HG02840 (cell line): ENCODE measurements around the gene SLC37A4.
"Not testable (repeated sequence)": the region's sequence is repeated elsewhere in the genome, so short reads cannot be mapped to it uniquely, and the experiment has no call there.

Experiments
- ATAC-seq: cut with Tn5 transposase; IDR thresholded peaks from one replicate; pipeline ENCODE4 v1.9.1; 2021; ENCODE audit warnings: mild to moderate bottlenecking, moderate library complexity, moderate number of reproducible peaks; ENCODE audit not compliant: unreplicated experiment, low FRiP score

SLC37A4 gene

DNA sequence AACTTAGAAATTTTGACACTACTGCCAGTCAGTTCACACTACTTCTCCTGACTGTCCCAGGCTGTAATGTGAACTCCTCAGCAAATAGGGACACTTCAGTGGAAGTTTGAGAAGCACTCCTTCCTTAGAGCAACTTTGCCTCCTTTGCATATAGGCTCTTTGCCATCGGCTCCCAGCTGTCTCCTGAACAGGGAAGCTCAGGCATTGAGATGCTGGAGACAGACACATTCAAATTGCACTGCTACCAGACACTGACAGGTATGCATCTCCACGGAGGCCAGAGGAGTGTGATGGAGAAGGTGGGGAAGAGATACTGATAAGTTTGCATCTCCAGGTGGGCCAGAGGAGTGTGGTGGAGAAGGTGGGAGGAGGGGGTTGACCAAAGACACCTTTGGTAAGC, 10.7 kb downstream of the SLC37A4 start:
- ATAC-seq, result no peak

DNA sequence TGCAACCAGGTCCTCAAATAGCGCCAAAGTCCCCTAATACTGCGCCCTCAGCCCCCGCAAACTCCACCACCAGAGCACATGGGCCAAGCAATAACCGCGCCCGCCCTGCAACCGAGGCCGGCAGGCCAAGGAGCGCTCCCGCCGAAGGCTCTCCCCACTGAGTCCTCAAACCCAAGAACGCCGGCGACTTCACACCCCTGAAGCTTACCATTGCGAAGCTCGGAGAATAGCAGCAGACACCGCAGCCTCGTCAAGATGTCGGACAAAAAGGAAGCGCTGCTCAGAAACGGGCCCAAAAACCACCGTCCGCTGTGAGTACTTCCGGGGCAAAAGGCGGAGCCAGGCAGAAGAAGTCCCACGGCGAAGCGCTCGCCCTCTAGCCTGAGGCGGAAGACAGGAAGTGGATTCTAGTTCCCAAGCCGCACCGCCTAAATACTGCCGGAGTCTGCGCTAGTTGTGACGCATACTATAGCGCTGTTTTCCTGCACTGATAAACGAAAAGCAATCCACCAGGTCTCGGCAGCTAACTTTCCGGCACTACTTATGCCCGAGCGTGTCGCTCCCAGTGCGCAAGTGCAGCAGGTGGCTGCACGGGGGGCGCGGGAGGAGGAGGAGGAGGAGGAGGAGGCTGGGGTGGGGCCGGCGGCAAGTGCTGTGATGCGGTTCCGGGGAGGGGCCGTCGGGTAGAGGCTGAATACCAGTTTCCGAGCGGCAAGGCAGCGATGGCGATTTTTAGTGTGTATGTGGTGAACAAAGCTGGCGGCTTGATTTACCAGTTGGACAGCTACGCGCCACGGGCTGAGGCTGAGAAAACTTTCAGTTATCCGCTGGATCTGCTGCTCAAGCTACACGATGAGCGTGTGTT, 12.4 kb downstream of the SLC37A4 start, which contains the start of the genes RPS25 and TRAPPC4:
TSS of gene RPS25 (minus strand) at position 270 of the 865 bp plus-strand sequence. CDS start at position 211, 59 bp downstream.
TSS of gene TRAPPC4 (plus strand) at position 693 of the 865 bp plus-strand sequence. CDS start at position 723, 30 bp downstream.
- peak; percentile 84 for ATAC-seq

DNA sequence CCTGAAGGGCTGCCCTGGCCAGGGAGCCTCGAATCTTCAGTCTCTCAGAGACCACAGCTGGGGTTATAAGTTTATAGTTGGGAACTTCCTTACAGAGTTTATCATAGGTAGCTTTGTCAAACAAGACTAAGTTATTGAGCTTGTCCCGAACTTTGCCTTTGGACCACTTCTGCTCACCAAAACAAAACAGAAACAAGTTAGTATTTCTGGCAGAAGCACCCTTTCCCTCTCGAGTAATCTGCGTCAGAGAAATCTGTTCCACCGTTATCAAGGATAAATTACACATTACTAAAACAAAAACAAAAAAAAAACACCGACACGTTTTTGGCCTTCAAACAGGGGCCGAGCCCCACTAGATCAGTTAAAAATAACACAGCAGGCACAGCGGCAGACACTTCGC, 13.3 kb downstream of the SLC37A4 start:
- not testable (repeated sequence) for ATAC-seq

DNA sequence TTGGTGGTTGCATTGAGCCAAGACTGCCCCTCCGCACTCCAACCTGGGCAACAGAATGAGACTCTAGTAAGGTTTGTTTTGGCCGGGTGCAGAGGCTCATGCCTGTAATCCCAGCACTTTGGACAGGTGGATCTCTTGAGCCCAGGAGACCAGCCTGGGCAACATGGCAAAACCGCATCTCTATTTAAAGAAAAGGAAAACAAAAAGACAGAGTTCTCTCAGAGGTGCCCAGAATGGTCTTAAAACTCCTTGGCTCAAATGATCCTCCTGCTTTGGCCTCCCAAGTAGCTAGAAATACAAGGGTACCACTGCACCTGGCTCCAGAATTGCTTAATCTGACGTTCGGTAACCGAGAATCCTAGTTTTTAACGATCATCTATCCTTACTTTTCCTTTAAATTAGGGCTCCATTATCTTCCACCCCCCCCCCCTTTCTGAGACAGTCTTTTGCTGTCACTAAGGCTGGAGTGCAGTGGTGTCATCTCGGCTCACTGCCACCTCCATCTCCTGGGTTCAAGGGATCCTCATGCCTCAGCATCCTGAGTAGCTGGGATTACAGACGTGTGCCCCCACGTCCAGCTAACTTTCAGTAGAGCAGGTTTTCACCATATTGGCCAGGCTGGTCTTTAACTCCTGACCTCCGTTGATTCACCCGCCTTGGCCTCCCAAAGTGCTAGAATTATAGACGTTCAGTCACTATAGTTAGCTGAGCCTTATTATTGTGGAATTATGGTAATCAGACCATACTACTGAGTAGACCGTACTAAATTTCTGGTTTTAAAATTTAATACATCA, 14.3 kb downstream of the SLC37A4 start:
- no peak for ATAC-seq

DNA sequence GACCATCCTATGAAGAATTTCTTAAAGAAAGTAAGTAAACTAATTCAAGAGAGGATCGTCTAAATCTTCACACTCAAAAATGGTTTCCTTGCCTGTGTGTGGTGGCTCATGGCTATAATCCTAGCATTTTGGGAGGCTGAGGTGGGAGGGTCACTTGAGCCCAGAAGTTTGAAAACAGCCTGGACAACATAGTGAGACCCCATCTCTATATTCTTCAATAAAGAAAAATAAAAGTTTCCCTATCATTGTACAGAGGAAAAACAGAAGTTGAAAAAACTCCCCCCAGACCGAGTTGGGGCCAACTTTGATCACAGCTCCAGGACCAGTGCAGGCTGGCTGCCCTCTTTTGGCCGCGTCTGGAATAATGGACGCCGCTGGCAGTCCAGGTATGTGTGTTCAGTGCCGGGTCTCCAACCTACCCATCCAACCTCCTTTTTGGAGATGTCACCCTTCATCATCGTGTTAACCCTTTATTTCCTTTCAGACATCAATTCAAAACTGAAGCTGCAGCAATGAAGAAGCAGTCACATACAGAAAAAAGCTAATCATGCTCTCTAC, 15.5 kb downstream of the SLC37A4 start:
- no peak for ATAC-seq

DNA sequence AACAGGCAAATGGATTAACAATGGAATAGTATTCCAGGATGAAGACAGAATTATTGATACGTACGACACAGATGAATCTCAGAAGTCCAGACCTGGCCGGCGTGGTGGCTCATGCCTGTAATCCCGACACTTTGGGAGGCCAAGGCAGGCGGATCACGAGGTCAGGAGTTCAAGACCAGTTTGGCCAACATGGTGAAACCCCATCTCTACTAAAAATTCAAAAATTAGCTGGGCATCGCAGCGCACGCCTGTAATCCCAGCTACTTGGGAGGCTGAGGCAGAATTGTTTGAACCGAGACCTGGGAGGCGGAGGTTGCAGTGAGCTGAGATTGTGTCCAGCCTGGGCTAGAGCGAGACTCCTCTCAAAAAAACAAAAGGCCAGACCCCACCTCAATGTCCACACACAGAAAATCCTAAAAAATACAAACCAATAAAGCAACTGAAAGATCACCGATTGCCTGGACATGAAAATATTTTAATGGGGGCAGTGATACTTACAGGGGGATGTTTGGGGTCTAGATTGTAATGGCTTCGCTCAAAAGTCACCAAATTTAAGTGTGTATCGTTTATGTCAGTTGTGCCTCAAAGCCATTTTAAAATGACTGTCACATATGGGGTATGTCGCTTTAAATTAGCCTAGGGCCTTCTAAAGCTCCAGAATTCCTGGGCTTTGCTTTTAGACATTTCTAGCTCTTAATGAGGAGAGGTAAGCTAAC, 16.3 kb downstream of the SLC37A4 start:
- no peak for ATAC-seq

DNA sequence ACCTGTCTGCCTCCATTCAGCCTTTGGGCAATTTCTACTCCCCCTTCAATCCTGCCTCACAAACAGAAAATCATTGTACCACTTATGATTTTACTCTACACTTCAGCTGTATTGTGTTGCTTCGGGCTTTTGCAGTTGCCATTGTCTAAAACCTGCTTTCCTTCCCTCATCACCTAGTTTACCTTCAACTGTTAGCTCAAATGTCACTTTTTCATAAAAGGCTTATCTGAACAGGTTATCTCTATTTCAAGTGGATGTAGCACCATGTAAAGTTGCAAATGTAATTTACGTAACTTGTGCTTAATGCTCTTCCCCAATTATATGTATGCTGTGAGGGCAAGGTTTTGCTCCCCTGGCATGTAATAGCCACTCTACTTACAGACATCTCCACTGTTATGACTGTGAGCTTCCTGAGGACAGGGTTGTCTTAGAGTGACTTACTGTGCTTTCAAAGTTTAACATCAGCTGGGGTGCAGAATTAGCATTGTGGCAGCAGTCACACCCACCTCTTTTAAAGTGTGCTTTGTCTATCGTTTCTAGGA, 18.0 kb downstream of the SLC37A4 start:
- ATAC-seq, result no peak

DNA sequence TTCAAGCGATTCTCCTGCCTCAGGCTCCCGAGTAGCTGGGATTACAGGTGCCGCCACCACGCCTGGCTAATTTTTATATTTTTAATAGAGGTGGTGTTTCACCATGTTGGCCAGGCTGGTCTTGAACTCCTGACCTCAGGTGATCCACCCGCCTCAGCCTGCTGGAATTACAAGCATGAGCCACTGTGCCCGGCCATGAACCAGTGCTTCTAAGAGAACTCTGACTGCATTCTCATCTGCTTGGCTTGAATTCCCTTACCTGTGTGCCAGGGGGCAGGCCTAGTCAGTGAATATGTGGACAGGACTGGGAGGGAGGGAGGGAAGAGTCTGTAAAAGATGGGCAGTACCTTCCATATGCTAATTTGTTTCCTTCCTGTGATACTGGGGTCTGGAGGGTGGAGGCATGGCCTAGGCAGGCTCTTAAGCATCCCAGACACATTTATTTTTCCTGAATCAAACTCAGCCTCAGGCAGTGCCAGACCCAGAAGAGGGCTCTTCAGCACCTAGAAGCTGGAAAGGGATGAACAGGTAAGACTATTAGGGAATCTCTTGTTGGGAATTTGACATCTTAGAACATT, 19.1 kb downstream of the SLC37A4 start:
- no peak for ATAC-seq

DNA sequence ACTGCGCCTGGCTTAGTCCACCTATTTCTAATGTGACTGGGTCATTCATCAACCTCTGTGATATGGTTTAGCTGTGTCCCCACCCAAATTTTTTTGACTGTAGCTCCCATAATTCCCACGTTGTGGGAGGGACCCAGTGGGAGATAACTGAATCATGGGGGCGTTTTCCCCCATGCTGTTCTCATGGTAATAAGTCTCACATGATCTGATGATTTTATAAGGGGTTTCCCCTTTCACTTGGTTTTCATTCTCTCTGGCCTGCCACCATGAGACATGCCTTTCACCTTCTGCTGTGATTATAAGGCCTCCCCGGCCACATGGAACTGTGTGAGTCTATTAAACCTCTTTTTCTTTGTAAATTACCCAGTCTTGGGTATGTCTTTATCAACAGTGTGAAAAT, 24.0 kb downstream of the SLC37A4 start:
- no peak for ATAC-seq

DNA sequence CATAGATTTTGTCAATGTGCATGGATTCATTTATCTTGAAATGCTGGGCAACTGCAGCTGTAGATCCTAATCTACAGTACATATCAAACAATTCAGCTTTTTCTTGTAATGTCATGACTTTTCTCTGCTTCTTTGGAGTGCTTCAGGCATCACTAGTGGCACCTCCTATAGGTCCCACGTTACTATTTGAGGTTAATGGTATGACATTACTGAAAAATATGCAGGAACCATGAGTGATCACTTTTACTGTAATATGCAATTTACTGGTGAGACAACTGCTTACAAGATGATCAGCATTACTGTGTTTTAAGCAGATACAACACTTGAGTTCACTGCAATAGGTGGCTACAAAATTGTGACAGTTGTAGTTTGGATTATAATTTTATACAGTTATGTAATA, 29.8 kb downstream of the SLC37A4 start:
- no peak for ATAC-seq

DNA sequence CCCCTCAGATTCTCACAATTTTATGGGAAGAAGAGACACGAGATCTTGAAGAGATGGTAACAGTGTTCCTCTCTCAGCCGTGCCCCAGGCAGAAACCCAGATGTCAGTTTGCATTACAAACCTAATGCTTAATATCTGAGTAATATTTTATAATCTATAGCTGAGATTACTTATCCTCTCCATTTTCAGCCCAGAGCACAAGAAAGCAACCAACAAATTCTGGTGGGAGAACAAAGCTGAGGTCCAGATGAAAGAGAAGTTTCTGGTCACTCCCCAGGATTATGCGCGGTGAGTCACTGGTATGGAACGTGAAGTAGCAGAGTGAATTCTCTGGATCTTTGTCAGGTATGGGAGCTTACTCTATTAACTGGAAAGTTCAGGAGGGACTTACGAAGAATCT, 31.9 kb downstream of the SLC37A4 start:
- ATAC-seq, result no peak

DNA sequence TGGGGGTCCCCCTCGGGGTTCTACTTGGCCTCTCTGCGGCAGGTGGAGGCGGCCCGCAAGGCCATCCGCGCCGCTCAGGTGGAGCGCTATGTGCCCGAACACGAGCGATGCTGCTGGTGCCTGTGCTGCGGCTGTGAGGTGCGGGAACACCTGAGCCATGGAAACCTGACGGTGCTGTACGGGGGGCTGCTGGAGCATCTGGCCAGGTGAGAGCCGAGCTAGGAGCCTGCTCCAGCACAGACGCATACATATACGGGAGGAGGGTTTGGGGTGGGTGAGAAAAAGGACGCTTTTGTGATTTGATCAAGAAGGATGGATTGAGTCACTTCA, 32.3 kb downstream of the SLC37A4 start:
- ATAC-seq, result peak; percentile 19

DNA sequence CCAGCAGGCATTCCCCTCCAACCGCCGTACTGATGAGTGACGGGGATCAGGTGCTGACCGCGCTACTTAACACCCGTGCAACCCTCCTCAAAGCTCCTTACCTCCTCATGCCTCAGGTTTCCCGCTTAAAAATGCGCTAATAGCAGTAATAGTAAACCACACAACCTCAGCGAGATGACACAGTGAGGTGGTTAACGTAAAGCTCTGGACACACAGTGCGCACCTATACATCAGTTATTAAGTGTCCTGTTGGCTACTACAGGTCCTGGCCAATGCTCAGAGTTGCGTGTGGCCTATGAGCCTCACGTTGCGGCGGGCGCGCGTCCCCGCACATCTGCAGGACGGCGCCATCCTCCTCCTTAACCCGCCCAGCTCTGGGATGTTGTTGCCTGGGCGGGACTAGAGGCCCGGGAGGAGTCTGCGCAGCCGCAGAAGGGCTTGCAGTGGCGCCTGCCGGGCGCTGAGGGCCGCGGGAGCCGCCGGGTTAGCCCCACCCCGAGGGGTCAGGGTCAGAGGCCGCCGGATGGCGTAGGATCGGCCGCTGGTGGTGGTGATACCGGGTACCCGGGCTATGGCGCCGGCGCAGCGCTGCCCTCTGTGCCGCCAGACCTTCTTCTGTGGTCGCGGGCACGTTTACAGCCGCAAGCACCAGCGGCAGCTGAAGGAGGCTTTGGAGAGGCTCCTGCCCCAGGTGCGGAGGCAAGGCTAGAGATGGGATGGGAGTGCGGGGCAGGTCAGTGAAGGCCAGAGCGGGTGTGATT, 32.9 kb downstream of the SLC37A4 start, which contains the start of gene CENATAC:
TSS of gene CENATAC (plus strand) at position 512 of the 761 bp plus-strand sequence. CDS start at position 572, 60 bp downstream.
- ATAC-seq, result peak; percentile 88

DNA sequence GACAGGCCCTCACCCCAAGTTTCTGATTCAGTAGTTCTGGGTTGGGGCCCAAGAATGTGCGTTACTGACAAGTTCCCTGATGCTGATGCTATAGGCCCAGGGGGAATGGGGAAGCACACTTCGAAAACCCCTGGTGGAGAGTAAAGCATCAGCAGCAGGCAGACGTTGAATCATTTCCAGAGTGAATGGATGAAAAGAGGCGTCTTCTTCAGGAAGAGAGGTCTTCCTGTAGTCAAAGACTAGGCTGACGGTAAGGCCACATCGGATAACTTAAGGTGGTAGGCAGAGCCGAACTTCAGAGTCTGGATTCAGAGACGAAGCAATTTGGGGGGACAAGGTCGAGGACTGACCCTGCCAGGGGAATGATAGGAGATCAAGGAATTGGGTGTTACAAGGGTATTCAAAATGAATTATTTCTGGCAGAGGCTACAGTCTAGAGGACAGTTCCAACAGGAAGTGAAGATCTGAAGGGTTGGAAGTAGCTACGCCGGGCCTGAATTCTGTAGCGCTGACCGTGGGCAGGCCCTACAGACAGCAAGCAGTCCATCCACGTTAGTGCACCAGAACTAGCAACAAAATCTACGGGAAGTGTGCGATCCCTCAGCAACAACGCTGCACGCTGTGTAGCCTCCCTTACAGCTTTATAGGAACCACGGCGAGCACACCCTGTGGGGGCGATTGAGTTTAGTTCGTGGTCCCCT, 33.6 kb downstream of the SLC37A4 start:
- ATAC-seq, result no peak

DNA sequence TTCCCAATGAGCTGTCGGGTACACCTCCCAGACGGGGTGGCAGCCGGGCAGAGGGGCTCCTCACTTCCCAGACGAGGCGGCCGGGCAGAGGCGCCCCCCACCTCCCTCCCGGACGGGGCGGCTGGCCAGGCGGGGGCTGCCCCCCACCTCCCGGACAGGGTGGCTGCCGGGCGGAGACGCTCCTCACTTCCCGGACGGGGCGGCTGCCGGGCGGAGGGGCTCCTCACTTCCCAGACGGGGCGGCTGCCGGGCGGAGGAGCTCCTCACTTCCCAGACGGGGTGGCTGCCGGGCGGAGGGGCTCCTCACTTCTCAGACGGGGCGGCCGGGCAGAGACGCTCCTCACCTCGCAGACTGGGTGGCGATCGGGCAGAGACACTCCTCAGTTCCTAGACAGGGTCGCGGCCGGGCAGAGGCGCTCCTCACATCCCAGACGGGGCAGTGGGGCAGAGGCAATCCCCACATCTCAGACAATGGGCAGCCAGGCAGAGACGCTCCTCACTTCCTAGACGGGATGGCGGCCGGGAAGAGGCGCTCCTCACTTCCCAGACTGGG, 39.1 kb downstream of the SLC37A4 start:
- not testable (repeated sequence) for ATAC-seq

DNA sequence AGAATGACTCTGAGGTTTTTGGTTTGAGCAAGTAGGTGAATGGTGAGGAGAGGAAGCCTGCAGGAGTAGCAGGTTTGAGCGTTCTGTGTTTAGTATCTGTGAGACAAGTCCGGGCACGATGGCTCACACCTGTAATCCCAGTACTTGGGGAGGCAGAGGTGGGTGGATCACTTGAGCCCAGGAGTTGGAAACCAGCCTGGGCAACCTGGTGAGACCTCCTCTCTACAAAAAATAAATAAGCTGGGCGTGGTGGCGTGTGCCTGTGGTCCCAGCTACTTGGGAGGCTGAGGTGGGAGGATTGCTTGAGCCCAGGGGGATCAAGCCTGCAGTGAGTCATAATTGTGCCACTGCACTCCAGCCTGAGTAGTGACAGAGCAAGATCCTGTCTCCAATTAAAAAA, 42.4 kb downstream of the SLC37A4 start:
- no peak for ATAC-seq

DNA sequence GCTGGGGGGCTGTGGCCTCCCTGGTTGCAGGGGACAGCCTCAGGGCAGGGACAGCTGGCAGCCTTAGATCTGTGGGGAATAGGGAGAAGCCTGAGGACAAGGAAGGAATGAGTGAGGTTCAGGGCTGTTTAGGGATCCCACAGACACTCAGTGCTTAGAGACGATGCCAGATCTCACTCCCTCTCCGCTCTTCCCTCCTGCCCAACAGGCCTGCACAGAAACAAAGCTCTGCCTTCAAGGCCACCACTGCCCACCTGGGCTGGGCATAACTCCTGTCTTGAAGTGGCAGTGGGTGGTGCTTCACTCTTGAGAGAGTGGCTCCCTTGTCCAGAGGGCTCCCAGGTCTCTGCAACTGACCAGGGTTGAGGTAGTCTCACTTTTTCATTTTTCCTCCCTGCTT, 45.9 kb downstream of the SLC37A4 start:
- no peak for ATAC-seq

DNA sequence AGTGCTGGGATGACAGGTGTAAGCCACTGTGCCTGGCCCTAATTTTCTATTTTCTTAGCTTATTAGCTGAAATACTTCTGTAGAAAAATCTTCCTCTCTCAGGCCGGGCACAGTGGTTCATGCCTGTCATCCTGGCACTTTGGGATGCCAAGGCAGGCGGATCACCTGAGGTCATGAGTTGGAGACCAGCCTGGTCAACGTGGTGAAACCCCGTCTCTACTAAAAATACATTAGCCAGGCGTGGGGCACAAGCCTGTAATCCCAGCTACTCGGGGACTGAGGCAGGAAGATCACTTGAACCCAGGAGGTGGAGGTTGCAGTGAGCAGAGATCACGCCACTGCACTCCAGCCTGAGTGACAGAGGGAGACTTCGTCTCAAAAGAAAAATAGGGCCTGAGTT, 46.3 kb downstream of the SLC37A4 start:
- ATAC-seq, result not testable (repeated sequence)
